MG63 (cell line): Measurements from ENCODE around the gene FGF7. TPM values are rescaled to one million over a fixed set of nuclear protein-coding genes. Genes with fewer than 3 reads are reported as not detected.
"Not testable (repeated sequence)": the region's sequence is repeated elsewhere in the genome, so short reads cannot be mapped to it uniquely, and the experiment has no call there.

Experiments used
- DNase-seq: peaks from one replicate; pipeline ENCODE4 v3.0.0-alpha.2; 2020
- H3K27me3 ChIP-seq: fragments of 250-450 bp; sonication (Bioruptor Pico); 2 replicates; pipeline ENCODE4 v1.5.1; 2020; ENCODE audit warnings: mild to moderate bottlenecking, moderate library complexity
- H3K36me3 ChIP-seq: fragments of 250-450 bp; sonication (Bioruptor Pico); 2 replicates; pipeline ENCODE4 v1.5.1; 2020; ENCODE audit warnings: mild to moderate bottlenecking, moderate library complexity
- H3K4me3 ChIP-seq: fragments of 250-450 bp; sonication (Bioruptor Pico); 2 replicates; pipeline ENCODE4 v1.5.1; 2020; ENCODE audit warnings: mild to moderate bottlenecking, moderate library complexity
- H3K9me3 ChIP-seq: fragments of 250-450 bp; sonication (Bioruptor Pico); 2 replicates; pipeline ENCODE4 v1.5.1; 2020; ENCODE audit warnings: mild to moderate bottlenecking, moderate library complexity
- total RNA-seq: library from RNA; depleted of rRNA; stranded (reverse); fragments of >200 nt; shearing (Covaris generic); gene quantifications from 2 replicates; pipeline ENCODE4 v1.2.3, GENCODE V29; 2014; ENCODE audit warnings: low replicate concordance

The FGF7 gene
- total RNA-seq, 1 experiment from 2014 or later = 7.1 TPM

- no peak overlapping the region for H3K4me3 ChIP-seq
These were observed 45.4 kb downstream of the FGF7 start for GRCh38 chr15:49468481-49468839.

GRCh38 chr15:49471248-49471647, 48.2 kb downstream of the FGF7 start:
- not testable (repeated sequence) for H3K9me3 ChIP-seq, H3K4me3 ChIP-seq, DNase-seq, H3K27me3 ChIP-seq
- H3K36me3 ChIP-seq = peaks cover 20% of the 10 kb centered on the region

More at GRCh38 chr15:49468481-49468839, 45.4 kb downstream of the FGF7 start:
- peaks cover 20% of the 10 kb centered on the region for H3K36me3 ChIP-seq
- DNase-seq = peak; percentile 15
- H3K9me3 ChIP-seq = no peaks in the 10 kb centered on the region
- H3K27me3 ChIP-seq = no peaks in the 10 kb centered on the region

- H3K9me3 ChIP-seq = no peaks in the 10 kb centered on the region
- H3K36me3 ChIP-seq = peaks cover 20% of the 10 kb centered on the region
- H3K4me3 ChIP-seq = no peak overlapping the region
- H3K27me3 ChIP-seq = no peaks in the 10 kb centered on the region
- DNase-seq = no peak
These were observed 48.7 kb downstream of the FGF7 start for GRCh38 chr15:49471733-49472132.

- no peak overlapping the region for H3K4me3 ChIP-seq
- no peak for DNase-seq
- H3K36me3 ChIP-seq = peaks cover 20% of the 10 kb centered on the region
- no peaks in the 10 kb centered on the region for H3K9me3 ChIP-seq
- H3K27me3 ChIP-seq = no peaks in the 10 kb centered on the region
These were observed 49.3 kb downstream of the FGF7 start for GRCh38 chr15:49472338-49472737.

- Histone ChIP-seq H3K9me3 (no peaks in the 10 kb centered on the region), H3K36me3 (peaks cover 20% of the 10 kb centered on the region), H3K27me3 (no peaks in the 10 kb centered on the region), H3K4me3 (no peak overlapping the region)
- no peak for DNase-seq
These were observed 50.0 kb downstream of the FGF7 start for GRCh38 chr15:49473031-49473430.

- not testable (repeated sequence) for DNase-seq, H3K9me3 ChIP-seq, H3K4me3 ChIP-seq, H3K27me3 ChIP-seq
- H3K36me3 ChIP-seq = peaks cover 13% of the 10 kb centered on the region
These were observed 55.0 kb downstream of the FGF7 start for GRCh38 chr15:49478021-49478420.

- peaks cover 17% of the 10 kb centered on the region for H3K36me3 ChIP-seq
- not testable (repeated sequence) for DNase-seq, H3K27me3 ChIP-seq, H3K9me3 ChIP-seq, H3K4me3 ChIP-seq
These were observed 55.9 kb downstream of the FGF7 start for GRCh38 chr15:49478982-49479381.

- peaks cover 34% of the 10 kb centered on the region for H3K36me3 ChIP-seq
- not testable (repeated sequence) for H3K27me3 ChIP-seq, H3K9me3 ChIP-seq, H3K4me3 ChIP-seq
- DNase-seq = peak; percentile 71
These were observed 62.4 kb downstream of the FGF7 start for GRCh38 chr15:49485401-49485800.

- peaks cover 15% of the 10 kb centered on the region for H3K36me3 ChIP-seq
- no peaks in the 10 kb centered on the region for H3K27me3 ChIP-seq
- no peak for DNase-seq
- no peak overlapping the region for H3K4me3 ChIP-seq
- H3K9me3 ChIP-seq = no peaks in the 10 kb centered on the region
These were observed 67.9 kb downstream of the FGF7 start for GRCh38 chr15:49490966-49491365.

- H3K36me3 ChIP-seq = peaks cover 7% of the 10 kb centered on the region
- no peak overlapping the region for H3K4me3 ChIP-seq
- no peaks in the 10 kb centered on the region for H3K9me3 ChIP-seq
- no peaks in the 10 kb centered on the region for H3K27me3 ChIP-seq
- DNase-seq = no peak
These were observed 69.1 kb downstream of the FGF7 start for GRCh38 chr15:49492151-49492550.

- Histone ChIP-seq H3K4me3 (no peak overlapping the region), H3K36me3 (peaks cover 7% of the 10 kb centered on the region), H3K9me3 (no peaks in the 10 kb centered on the region; the same call in 1 of the 2 replicates), H3K27me3 (no peaks in the 10 kb centered on the region)
- no peak for DNase-seq
These were observed 69.8 kb downstream of the FGF7 start for GRCh38 chr15:49492830-49493229.

GRCh38 chr15:49494842-49495241, 71.8 kb downstream of the FGF7 start:
- Histone ChIP-seq H3K27me3 (no peaks in the 10 kb centered on the region), H3K4me3 (no peak overlapping the region), H3K9me3 (no peaks in the 10 kb centered on the region; the same call in 1 of the 2 replicates), H3K36me3 (no peaks in the 10 kb centered on the region; the same call in 1 of the 2 replicates)
- DNase-seq = no peak

- Histone ChIP-seq H3K36me3 (no peaks in the 10 kb centered on the region), H3K27me3 (no peaks in the 10 kb centered on the region), H3K9me3 (no peaks in the 10 kb centered on the region; the same call in 1 of the 2 replicates), H3K4me3 (no peak overlapping the region)
- no peak for DNase-seq
These were observed 73.1 kb downstream of the FGF7 start for GRCh38 chr15:49495993-49496753.

GRCh38 chr15:49501586-49501985, 78.5 kb downstream of the FGF7 start:
- Histone ChIP-seq H3K36me3 (no peaks in the 10 kb centered on the region), H3K4me3 (no peak overlapping the region), H3K27me3 (no peaks in the 10 kb centered on the region), H3K9me3 (peaks cover 10% of the 10 kb centered on the region)
- no peak for DNase-seq

- no peaks in the 10 kb centered on the region for H3K36me3 ChIP-seq
- H3K27me3 ChIP-seq = no peaks in the 10 kb centered on the region
- DNase-seq = no peak
- H3K4me3 ChIP-seq = no peak overlapping the region
- H3K9me3 ChIP-seq = peaks cover 10% of the 10 kb centered on the region
These were observed 83.3 kb downstream of the FGF7 start for GRCh38 chr15:49506341-49506740.

GRCh38 chr15:49507261-49507660, 84.2 kb downstream of the FGF7 start:
- Histone ChIP-seq H3K27me3 (no peaks in the 10 kb centered on the region), H3K9me3 (peaks cover 4% of the 10 kb centered on the region; the same call in 1 of the 2 replicates), H3K36me3 (no peaks in the 10 kb centered on the region), H3K4me3 (no peak overlapping the region)
- DNase-seq = no peak

GRCh38 chr15:49512739-49513138, 89.7 kb downstream of the FGF7 start:
- not testable (repeated sequence) for H3K9me3 ChIP-seq, H3K36me3 ChIP-seq, H3K27me3 ChIP-seq, DNase-seq, H3K4me3 ChIP-seq

- H3K9me3 ChIP-seq = peaks cover 13% of the 10 kb centered on the region
- H3K27me3 ChIP-seq = no peaks in the 10 kb centered on the region
- H3K4me3 ChIP-seq = no peak overlapping the region
- H3K36me3 ChIP-seq = no peaks in the 10 kb centered on the region
- DNase-seq = no peak
These were observed 98.8 kb downstream of the FGF7 start for GRCh38 chr15:49521802-49522201.
